BJ (cell line): ENCODE measurements around the gene ZMYND8. TPM values are rescaled to one million over a fixed set of nuclear protein-coding genes. Genes with fewer than 3 reads are reported as not detected.

Source experiments
- CTCF ChIA-PET: fragments of 350-600 bp; formaldehyde crosslinking; extraction: SDS; loops from one replicate; lab custom pipeline; 2021; ENCODE audit warnings: antibody characterized with exemption, inconsistent platforms; lab: Yijun Ruan, JAX
- POLR2A ChIA-PET: fragments of 300-600 bp; sonication (Branson Sonifier 250); formaldehyde crosslinking; extraction: SDS; loops from one replicate; lab custom pipeline; 2021; ENCODE audit warnings: antibody characterized with exemption; lab: Charles Lee
- DNase-seq: peaks from one replicate; pipeline ENCODE4 v3.0.0-alpha.2; 2011; ENCODE audit warnings: low read depth
- H3K27me3 ChIP-seq: 2 replicates; pipeline ENCODE4 v1.6.0; 2011; ENCODE audit warnings: low read length; ENCODE audit not compliant: control insufficient read depth, insufficient read depth
- H3K36me3 ChIP-seq: 2 replicates; pipeline ENCODE4 v1.5.1; 2011; ENCODE audit warnings: low read length; ENCODE audit not compliant: control insufficient read depth, insufficient read depth
- H3K4me3 ChIP-seq: 2 replicates; pipeline ENCODE4 v1.5.1; 2011; ENCODE audit warnings: low read depth, mild to moderate bottlenecking, control low read depth, low read length
- polyA minus RNA-seq: library from RNA; depleted of rRNA, polyadenylated mRNA; stranded (reverse); fragments of >200 nt; gene quantifications from 2 replicates; pipeline ENCODE4 v1.2.3, GENCODE V29; 2011; rRNA and poly(A)+ RNA removed
- polyA plus RNA-seq: library from polyadenylated mRNA; depleted of rRNA; stranded (reverse); fragments of >200 nt; gene quantifications from 2 replicates; pipeline ENCODE4 v1.2.3, GENCODE V29; 2011; rRNA removed
- TF ChIP-seq, protein P1 (sequence below): IDR thresholded peaks from 2 replicates; pipeline ENCODE4 v1.5.1; 2011; ENCODE audit warnings: low read depth, mild to moderate bottlenecking, control low read depth, inconsistent platforms, low read length, moderate library complexity; ENCODE audit not compliant: insufficient read depth

The ZMYND8 gene
- polyA plus RNA-seq, result 11.8 and 12.7 TPM in 2 replicates
- polyA minus RNA-seq, result 13.3 and 14.7 TPM in 2 replicates

DNA sequence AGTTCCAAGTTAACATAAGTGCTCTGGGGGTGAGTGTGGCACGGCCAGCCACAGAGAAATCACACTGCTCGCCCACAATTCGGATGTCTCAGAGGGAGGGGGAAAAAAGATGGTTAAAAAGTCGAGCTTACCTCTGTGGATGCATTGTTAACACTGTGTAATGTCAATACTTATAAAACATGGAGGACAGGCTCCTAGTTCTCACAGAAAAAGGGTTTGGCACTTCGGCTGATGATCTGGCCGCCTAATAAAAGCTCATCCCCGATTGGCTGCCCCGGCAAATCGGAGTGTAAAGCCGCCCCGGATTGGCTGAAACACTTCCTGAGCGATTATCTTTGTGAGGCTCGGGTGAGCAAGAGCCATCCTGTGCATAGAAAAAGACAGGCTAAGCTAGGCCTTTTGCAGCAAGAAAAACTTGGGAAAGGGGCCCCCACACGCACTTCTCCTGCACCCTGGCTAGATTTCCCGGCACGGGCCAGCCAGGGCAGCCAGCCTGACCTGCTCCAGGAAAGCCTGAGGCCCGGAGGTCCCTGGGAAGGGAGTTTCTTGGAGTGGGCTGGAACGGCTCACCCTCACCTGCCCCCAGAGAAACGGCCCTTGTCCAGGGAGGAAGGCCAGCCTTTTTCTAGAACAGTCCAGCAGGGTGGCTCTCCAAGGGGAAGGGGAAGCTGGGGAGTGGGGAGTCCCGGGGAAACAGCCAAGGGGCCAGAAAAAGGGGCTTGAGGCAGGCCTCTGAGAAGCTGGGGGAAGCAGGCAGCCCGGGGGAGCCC is at the start of gene ZMYND8:
ZMYND8 (minus strand) TSS at position 174 of the 770 bp plus-strand sequence; CDS start at position 145, 29 bp downstream.
- peak; percentile 76 for DNase-seq
- Histone ChIP-seq H3K36me3 (no peaks in the 10 kb centered on the region), H3K27me3 (no peaks in the 10 kb centered on the region), H3K4me3 (no peak within 1 kb of the TSS)
- CTCF ChIA-PET, result interaction anchor here (0.8 to 8.5 kb wide), 5 partner anchors 17 to 84 kb away, joined by 3 to 68 read pairs (median 5); no protein-coding TSS in a partner anchor
- POLR2A ChIA-PET, result interaction anchor here (0.6 to 1.1 kb wide), 6 partner anchors 8 to 248 kb away, joined by 3 to 13 read pairs (median 6); no protein-coding TSS in a partner anchor
- TF ChIP-seq, protein P1, sequence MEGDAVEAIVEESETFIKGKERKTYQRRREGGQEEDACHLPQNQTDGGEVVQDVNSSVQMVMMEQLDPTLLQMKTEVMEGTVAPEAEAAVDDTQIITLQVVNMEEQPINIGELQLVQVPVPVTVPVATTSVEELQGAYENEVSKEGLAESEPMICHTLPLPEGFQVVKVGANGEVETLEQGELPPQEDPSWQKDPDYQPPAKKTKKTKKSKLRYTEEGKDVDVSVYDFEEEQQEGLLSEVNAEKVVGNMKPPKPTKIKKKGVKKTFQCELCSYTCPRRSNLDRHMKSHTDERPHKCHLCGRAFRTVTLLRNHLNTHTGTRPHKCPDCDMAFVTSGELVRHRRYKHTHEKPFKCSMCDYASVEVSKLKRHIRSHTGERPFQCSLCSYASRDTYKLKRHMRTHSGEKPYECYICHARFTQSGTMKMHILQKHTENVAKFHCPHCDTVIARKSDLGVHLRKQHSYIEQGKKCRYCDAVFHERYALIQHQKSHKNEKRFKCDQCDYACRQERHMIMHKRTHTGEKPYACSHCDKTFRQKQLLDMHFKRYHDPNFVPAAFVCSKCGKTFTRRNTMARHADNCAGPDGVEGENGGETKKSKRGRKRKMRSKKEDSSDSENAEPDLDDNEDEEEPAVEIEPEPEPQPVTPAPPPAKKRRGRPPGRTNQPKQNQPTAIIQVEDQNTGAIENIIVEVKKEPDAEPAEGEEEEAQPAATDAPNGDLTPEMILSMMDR, result no peak

DNA sequence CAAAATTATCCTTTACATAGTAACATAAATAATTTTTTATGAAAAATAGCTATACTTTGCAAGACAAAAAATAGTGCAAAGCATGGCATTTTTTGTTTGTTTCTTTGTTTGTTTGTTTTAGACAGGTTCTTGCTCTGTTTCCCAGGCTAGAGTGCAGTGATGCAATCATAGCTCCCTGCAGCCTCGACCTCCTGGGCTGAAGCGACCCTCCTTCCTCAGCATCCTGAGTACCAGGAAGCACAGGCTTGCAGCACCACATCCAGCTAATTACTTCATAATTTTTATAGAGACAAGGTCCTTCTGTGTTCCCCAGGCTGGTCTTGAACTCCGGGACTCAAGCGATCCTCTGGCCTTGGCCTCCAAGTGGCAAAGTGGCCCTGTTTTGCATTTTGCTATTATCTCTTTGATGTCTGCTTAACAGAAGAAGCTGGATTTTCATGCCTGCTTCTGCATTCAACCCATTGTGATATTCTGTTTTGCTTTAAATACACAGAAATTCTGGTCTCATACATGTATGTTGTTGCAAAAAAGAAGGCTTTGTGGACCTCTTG is 49.4 kb upstream of the ZMYND8 start:
- ChIA-PET POLR2A (interaction anchor here (0.6 kb wide), 1 partner anchor 9 kb away, joined by 4 read pairs; no protein-coding TSS in a partner anchor), CTCF (interaction anchor here (1.0 kb wide), 1 partner anchor 13 kb away, joined by 3 read pairs; no protein-coding TSS in a partner anchor)
- TF ChIP-seq, protein P1, result no peak
- no peak for DNase-seq
- Histone ChIP-seq H3K4me3 (no peak overlapping the region), H3K27me3 (no peaks in the 10 kb centered on the region), H3K36me3 (no peaks in the 10 kb centered on the region)

DNA sequence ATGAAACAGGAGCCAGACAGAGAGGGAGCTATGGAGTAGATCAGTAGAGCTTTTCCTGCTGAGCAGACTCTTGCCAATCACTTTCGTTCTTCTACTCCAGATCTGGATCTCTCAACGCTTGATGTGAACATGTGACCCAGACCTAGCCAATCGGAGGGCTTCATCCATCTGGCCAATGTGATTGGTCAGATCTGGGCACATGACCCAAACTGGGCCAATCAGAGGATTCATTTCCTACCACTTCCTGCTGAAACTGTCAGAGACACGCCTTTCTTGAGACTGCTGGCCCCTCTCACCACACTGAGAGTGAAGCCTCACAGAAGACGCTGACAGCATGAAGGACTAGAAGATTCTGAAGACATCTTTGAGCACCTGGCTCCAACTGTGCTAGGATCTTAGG is 44.2 kb upstream of the ZMYND8 start:
- CTCF ChIA-PET, result no interaction called here
- TF ChIP-seq, protein P1, result no peak

DNA sequence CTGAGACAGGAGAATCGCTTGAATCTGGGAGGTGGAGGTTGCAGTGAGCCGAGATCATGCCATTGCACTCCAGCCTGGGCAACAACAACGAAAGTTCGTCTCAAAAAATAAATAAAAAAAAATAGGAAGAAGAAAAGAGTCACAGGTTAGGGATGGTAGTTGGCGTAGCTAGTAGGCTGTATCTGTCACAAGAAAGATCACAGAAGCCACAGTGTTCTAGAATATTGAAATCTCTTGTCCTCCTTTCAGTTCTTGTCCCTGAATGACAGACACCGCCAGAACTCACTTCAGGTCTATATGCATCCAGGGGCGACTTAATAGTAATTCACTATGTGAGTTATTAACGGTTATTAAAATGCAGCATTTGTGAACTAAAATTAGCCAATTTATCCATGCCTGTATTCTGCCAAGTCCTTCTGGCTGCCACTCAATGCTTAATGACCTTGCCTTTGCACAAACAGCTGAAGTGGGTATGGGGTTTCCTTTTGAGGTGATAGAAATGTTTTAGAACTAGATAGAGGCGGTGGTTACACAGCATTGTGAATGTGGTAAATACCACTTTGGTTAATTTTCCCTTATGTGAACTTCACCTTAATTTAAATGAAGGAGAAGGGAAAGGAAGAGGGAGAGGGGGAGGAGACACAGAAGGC is 41.3 kb upstream of the ZMYND8 start:
- no peaks in the 10 kb centered on the region for H3K36me3 ChIP-seq
- no peaks in the 10 kb centered on the region for H3K27me3 ChIP-seq
- ChIA-PET CTCF (interaction anchor here (0.6 kb wide), 1 partner anchor 206 kb away, joined by 3 read pairs; no protein-coding TSS in a partner anchor), POLR2A (no interaction called here)
- TF ChIP-seq, protein P1, result no peak
- DNase-seq, result no peak
- H3K4me3 ChIP-seq, result no peak overlapping the region

More for the DNA sequence above, 44.2 kb upstream of the ZMYND8 start:
- Histone ChIP-seq H3K36me3 (no peaks in the 10 kb centered on the region), H3K27me3 (no peaks in the 10 kb centered on the region), H3K4me3 (no peak overlapping the region)
- DNase-seq, result no peak
- POLR2A ChIA-PET, result no interaction called here
